Transverse colon (tissue), 4 donors: ENCODE measurements around the gene ZNF524. TPM values are rescaled to one million over a fixed set of nuclear protein-coding genes. Genes with fewer than 3 reads are reported as not detected.
A peak's percentile ranks its signal among the peaks of the same experiment; 100 is the strongest.
"Not testable (repeated sequence)": the region's sequence is repeated elsewhere in the genome, so short reads cannot be mapped to it uniquely, and the experiment has no call there.

Experiments
- DNase-seq: peaks from one replicate; pipeline ENCODE4 v3.0.0-alpha.2; 2019
- H3K27ac ChIP-seq, 4 donors: fragments of 200-600 bp; sonication (generic); 2 replicates each; pipeline ENCODE4 v1.5.1; 2016 to 2018; ENCODE audit warnings: inconsistent platforms in 4 of 4
- H3K27me3 ChIP-seq: fragments of 200-600 bp; sonication (generic); 2 replicates; pipeline ENCODE4 v1.5.1; 2017; ENCODE audit warnings: inconsistent platforms
- H3K36me3 ChIP-seq, 4 donors: fragments of 200-600 bp; sonication (generic); 2 replicates each; pipeline ENCODE4 v1.5.1; 2017 to 2019; ENCODE audit warnings: inconsistent platforms in 4 of 4
- H3K4me1 ChIP-seq, 4 donors: fragments of 200-600 bp; sonication (generic); 2 replicates each; pipeline ENCODE4 v1.5.1; 2017 to 2020; ENCODE audit warnings: inconsistent platforms in 4 of 4
- H3K4me3 ChIP-seq, 4 donors: fragments of 200-600 bp; sonication (generic); 1 replicate in 1 of 4; 2 replicates in 3 of 4; pipeline versions ENCODE4 v1.5.1 to v1.6.1; 2017 to 2019; ENCODE audit warnings: inconsistent platforms in 4 of 4
- H3K9me3 ChIP-seq, 2 donors: fragments of 200-600 bp; sonication (generic); 2 replicates each; pipeline ENCODE4 v1.5.1; 2017 to 2019; ENCODE audit warnings: inconsistent platforms in 2 of 2
- CTCF ChIP-seq, 5 experiments: fragments of 200-600 bp in 3 of 5; fragments of 450-650 bp in 2 of 5; sonication (generic) in 3 of 5; IDR thresholded peaks; 1 replicate in 2 of 5; 2 replicates in 3 of 5; pipeline ENCODE4 v1.5.1; 2016 to 2017; ENCODE audit warnings: antibody characterized with exemption in 5 of 5, inconsistent platforms in 3 of 5, mild to moderate bottlenecking in 2 of 5, moderate library complexity in 1 of 5
- EP300 ChIP-seq: sonication (generic); formaldehyde crosslinking; IDR thresholded peaks from one replicate; pipeline ENCODE4 v1.6.1; 2017; ENCODE audit warnings: antibody characterized with exemption, low read depth
- POLR2A ChIP-seq: fragments of 450-650 bp; IDR thresholded peaks from one replicate; pipeline ENCODE4 v1.6.1; 2016; ENCODE audit warnings: antibody characterized with exemption, mild to moderate bottlenecking, moderate library complexity
- POLR2AphosphoS5 ChIP-seq, 3 donors: sonication (generic); formaldehyde crosslinking; IDR thresholded peaks; one replicate each; pipeline ENCODE4 v1.6.1; 2016; ENCODE audit warnings: antibody characterized with exemption in 3 of 3
- WGBS, 2 donors: methylation state at CpG; one replicate each; pipeline ENCODE4 v1.1.5; 2018; ENCODE audit warnings: low coverage in 1 of 2; 5-methylcytosine and 5-hydroxymethylcytosine counted together
- in situ Hi-C, 4 donors: fragments of 200-750 bp; cut with MboI; loops; one replicate each; pipeline versions ENCODE4 v1.15.0 to v1.15.1; 2017; ENCODE audit warnings: low sequenced_read_pairs in 3 of 4, low pct_ligation_motif_present in 1 of 4, low pct_unique_long_range_greater_than_20kb in 1 of 4
- intact Hi-C: fragments of 100-400 bp; cut with DNase I; formaldehyde crosslinking; loops from one replicate; pipeline ENCODE4 v1.15.1; 2023; ENCODE audit warnings: low total_unique reads
- total RNA-seq, 4 donors: library from RNA; depleted of rRNA; stranded (reverse); fragments of >200 nt; gene quantifications; one replicate each; pipeline ENCODE4 v1.1.0, GENCODE V29; 2016

ZNF524 gene
- total RNA-seq, 4 donors from 2014 or later: 17.7 to 51.1 (median 37.9) TPM

GRCh38 chr19:55563261-55563690, 36.8 kb upstream of the ZNF524 start:
- DNase-seq: peak; percentile 53
- H3K9me3 ChIP-seq: no peaks in the 10 kb centered on the region
- H3K4me3 ChIP-seq: no peak overlapping the region
- in situ Hi-C loops (no loop called here), intact Hi-C loops (no loop called here)
- TF ChIP-seq CTCF (IDR thresholded peaks at IDR 0.05) (no peak), POLR2A (peak; percentile 18), EP300 (no peak)
- peaks cover 17% of the 10 kb centered on the region for H3K27me3 ChIP-seq
- WGBS, 2 donors: 14 to 40% methylated on average over 6 to 12 of the region's 12 CpGs
- no peaks in the 10 kb centered on the region for H3K36me3 ChIP-seq
- H3K4me1 ChIP-seq: peaks cover 0 to 14% (median 8%) of the 10 kb centered on the region in 4 donors
- H3K27ac ChIP-seq: no peak overlapping the region

GRCh38 chr19:55566823-55567222, 33.3 kb upstream of the ZNF524 start:
- no peak overlapping the region for H3K27ac ChIP-seq
- H3K4me3 ChIP-seq: no peak overlapping the region
- no peak for DNase-seq
- intact Hi-C loops (no loop called here), in situ Hi-C loops (no loop called here)
- H3K36me3 ChIP-seq: no peaks in the 10 kb centered on the region
- peaks cover 0 to 14% (median 8%) of the 10 kb centered on the region in 4 donors for H3K4me1 ChIP-seq
- WGBS, 2 donors: 52 to 59% methylated on average over 8 to 9 of the region's 9 CpGs
- no peaks in the 10 kb centered on the region for H3K9me3 ChIP-seq
- TF ChIP-seq POLR2AphosphoS5 (IDR thresholded peaks at IDR 0.05): no peak
- TF ChIP-seq CTCF (IDR thresholded peaks at IDR 0.05): no peak
- H3K27me3 ChIP-seq: peaks cover 17% of the 10 kb centered on the region

GRCh38 chr19:55567708-55568328, 32.3 kb upstream of the ZNF524 start:
- Histone ChIP-seq H3K36me3 (no peaks in the 10 kb centered on the region), H3K27ac (no peak overlapping the region), H3K4me1 (peaks cover 0 to 14% (median 8%) of the 10 kb centered on the region in 4 donors), H3K9me3 (no peaks in the 10 kb centered on the region), H3K4me3 (no peak overlapping the region), H3K27me3 (peaks cover 17% of the 10 kb centered on the region)
- TF ChIP-seq POLR2A (no peak), POLR2AphosphoS5 (IDR thresholded peaks at IDR 0.05) (no peak), CTCF (IDR thresholded peaks at IDR 0.05) (no peak), EP300 (no peak)
- no peak for DNase-seq
- in situ Hi-C loops: no loop called here
- intact Hi-C loops: no loop called here

GRCh38 chr19:55569477-55569876, 30.6 kb upstream of the ZNF524 start:
- H3K27ac ChIP-seq, H3K36me3 ChIP-seq: not testable (repeated sequence)
- 50 to 88% methylated on average over 1 to 5 of the region's 5 CpGs for WGBS, 2 donors

GRCh38 chr19:55573929-55574328, 26.2 kb upstream of the ZNF524 start:
- in situ Hi-C loops, H3K4me3 ChIP-seq, H3K27ac ChIP-seq, DNase-seq, intact Hi-C loops, H3K9me3 ChIP-seq, H3K36me3 ChIP-seq, H3K4me1 ChIP-seq, H3K27me3 ChIP-seq: not testable (repeated sequence)
- WGBS, 2 donors: 66 to 85% methylated on average over 2 to 6 of the region's 6 CpGs

More at GRCh38 chr19:55569477-55569876, 30.6 kb upstream of the ZNF524 start:
- H3K27me3 ChIP-seq: peaks cover 12% of the 10 kb centered on the region
- intact Hi-C loops, in situ Hi-C loops, DNase-seq, H3K4me3 ChIP-seq, H3K4me1 ChIP-seq, H3K9me3 ChIP-seq: not testable (repeated sequence)
